Karpas-422 (cell line): ENCODE data around the gene HDAC4. TPM values are rescaled to one million over a fixed set of nuclear protein-coding genes. Genes with fewer than 3 reads are reported as not detected.

Source experiments
- DNase-seq: peaks from one replicate; pipeline ENCODE4 v3.0.0-alpha.2; 2015
- H2AFZ ChIP-seq: fragments of 200-600 bp; sonication (generic); 2 replicates; pipeline ENCODE4 v1.6.1; 2014; ENCODE audit warnings: antibody characterized with exemption, low read length, mixed read lengths
- H3K27ac ChIP-seq: fragments of 200-600 bp; sonication (generic); 2 replicates; pipeline ENCODE4 v1.5.1; 2014; ENCODE audit warnings: mild to moderate bottlenecking, low read length, moderate library complexity
- H3K27me3 ChIP-seq: fragments of 200-600 bp; sonication (generic); 2 replicates; pipeline ENCODE4 v1.6.1; 2014; ENCODE audit warnings: low read length, mixed read lengths
- H3K36me3 ChIP-seq: fragments of 200-600 bp; sonication (generic); 2 replicates; pipeline ENCODE4 v1.6.1; 2014; ENCODE audit warnings: low read length, mixed read lengths; ENCODE audit not compliant: insufficient read depth
- H3K4me1 ChIP-seq: fragments of 200-600 bp; sonication (generic); 2 replicates; pipeline ENCODE4 v1.6.1; 2014; ENCODE audit warnings: mild to moderate bottlenecking, low read length, mixed read lengths
- H3K4me2 ChIP-seq: fragments of 200-600 bp; sonication (generic); 2 replicates; pipeline ENCODE4 v1.6.1; 2014; ENCODE audit warnings: low read length, low read depth, mild to moderate bottlenecking; ENCODE audit not compliant: poor library complexity, severe bottlenecking
- H3K4me3 ChIP-seq: fragments of 200-600 bp; sonication (generic); 2 replicates; pipeline ENCODE4 v1.5.1; 2014; ENCODE audit warnings: mild to moderate bottlenecking, antibody characterized with exemption, low read length, mixed read lengths
- H3K79me2 ChIP-seq: fragments of 200-600 bp; sonication (generic); 2 replicates; pipeline ENCODE4 v1.6.1; 2014; ENCODE audit warnings: mild to moderate bottlenecking, low read length, mixed read lengths
- H3K9ac ChIP-seq: fragments of 200-600 bp; sonication (generic); 2 replicates; pipeline ENCODE4 v1.6.0; 2014; ENCODE audit warnings: low read length
- H3K9me2 ChIP-seq: fragments of 200-600 bp; sonication (generic), shearing (Covaris generic); replicated peaks from 2 replicates; pipeline ENCODE4 v1.6.0; 2014; ENCODE audit warnings: mild to moderate bottlenecking, low read length, moderate library complexity; ENCODE audit not compliant: insufficient read depth
- H3K9me3 ChIP-seq: fragments of 300-700, 200-600 bp; sonication (generic); 2 replicates; pipeline ENCODE4 v1.6.1; 2014; ENCODE audit warnings: low read length, mixed read lengths
- H4K20me1 ChIP-seq: fragments of 200-600 bp; sonication (generic); 2 replicates; pipeline ENCODE4 v1.6.1; 2014; ENCODE audit warnings: mild to moderate bottlenecking, antibody characterized with exemption, low read length, low read depth; ENCODE audit not compliant: insufficient read depth
- small RNA-seq: library from RNA; depleted of rRNA; stranded (forward); fragments of <200 nt; gene quantifications from one replicate; pipeline ENCODE3, GENCODE V24; 2014
- total RNA-seq: library from RNA; depleted of rRNA; stranded (reverse); fragments of >200 nt; shearing (Covaris generic); gene quantifications from 2 replicates; pipeline ENCODE4 v1.2.3, GENCODE V29; 2014; ENCODE audit warnings: low replicate concordance

The HDAC4 gene
- total RNA-seq, 1 experiment from 2014 or later = 8.5 TPM

DNA sequence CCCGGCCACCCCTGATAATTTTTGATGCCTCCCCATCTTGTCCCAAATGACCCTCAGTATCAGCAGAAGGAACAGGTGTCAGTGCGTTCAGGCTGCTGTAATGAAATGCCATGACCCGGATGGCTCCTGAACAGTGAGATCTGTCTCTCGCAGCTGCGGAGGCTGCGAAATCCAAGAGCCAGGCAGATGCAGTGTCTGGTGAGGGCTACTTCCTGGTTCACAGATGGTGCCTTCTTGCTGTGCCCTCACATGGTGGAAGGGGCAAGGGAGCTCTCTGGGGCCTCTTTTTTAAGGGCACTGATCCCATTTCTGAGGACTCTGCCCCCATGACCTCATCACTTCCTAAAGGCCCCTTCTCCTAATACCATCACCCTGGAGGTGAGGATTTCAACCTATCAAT is 400.7 kb downstream of the HDAC4 start:
- H3K79me2 ChIP-seq = no peaks in the 10 kb centered on the region
- no peak overlapping the region for H2AFZ ChIP-seq
- no peaks in the 10 kb centered on the region for H3K9me3 ChIP-seq
- no peaks in the 10 kb centered on the region for H3K36me3 ChIP-seq
- H3K27ac ChIP-seq = no peak overlapping the region
- no peaks in the 10 kb centered on the region for H3K9me2 ChIP-seq
- H3K4me1 ChIP-seq = no peaks in the 10 kb centered on the region
- no peaks in the 10 kb centered on the region for H3K27me3 ChIP-seq
- H3K9ac ChIP-seq = no peak overlapping the region
- no peak overlapping the region for H3K4me2 ChIP-seq
- no peak overlapping the region for H3K4me3 ChIP-seq
- H4K20me1 ChIP-seq = no peaks in the 10 kb centered on the region
- DNase-seq = no peak

DNA sequence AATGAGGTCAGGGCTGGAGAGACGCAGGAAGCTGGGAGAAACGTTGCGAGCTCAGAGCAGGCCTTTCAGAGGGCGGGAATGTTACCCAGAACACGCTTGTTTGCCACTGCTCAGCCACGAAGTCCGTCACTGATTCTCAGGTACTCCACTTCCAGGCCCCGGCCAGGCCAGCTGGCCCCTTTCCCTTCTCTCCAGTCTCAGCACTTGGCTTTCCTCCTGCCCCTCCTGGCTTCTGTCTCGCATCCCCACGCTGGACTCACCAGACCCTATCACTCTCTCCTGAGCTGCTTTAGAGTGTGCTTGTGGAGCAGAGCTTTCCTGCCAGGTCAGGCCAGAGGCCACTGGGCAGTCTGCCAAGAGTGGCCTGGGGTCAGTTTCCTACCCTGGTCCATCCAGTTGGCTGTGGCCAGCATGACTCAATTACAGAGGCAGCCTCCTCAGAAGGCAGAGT is 401.5 kb downstream of the HDAC4 start:
- H3K4me2 ChIP-seq = no peak overlapping the region
- H3K9ac ChIP-seq = no peak overlapping the region
- H3K27ac ChIP-seq = no peak overlapping the region
- H3K4me3 ChIP-seq = no peak overlapping the region
- no peaks in the 10 kb centered on the region for H3K79me2 ChIP-seq
- H3K36me3 ChIP-seq = no peaks in the 10 kb centered on the region
- H3K9me3 ChIP-seq = no peaks in the 10 kb centered on the region
- H3K9me2 ChIP-seq = no peaks in the 10 kb centered on the region
- H3K27me3 ChIP-seq = no peaks in the 10 kb centered on the region
- H3K4me1 ChIP-seq = no peaks in the 10 kb centered on the region
- no peak for DNase-seq
- H4K20me1 ChIP-seq = no peaks in the 10 kb centered on the region
- H2AFZ ChIP-seq = no peak overlapping the region

DNA sequence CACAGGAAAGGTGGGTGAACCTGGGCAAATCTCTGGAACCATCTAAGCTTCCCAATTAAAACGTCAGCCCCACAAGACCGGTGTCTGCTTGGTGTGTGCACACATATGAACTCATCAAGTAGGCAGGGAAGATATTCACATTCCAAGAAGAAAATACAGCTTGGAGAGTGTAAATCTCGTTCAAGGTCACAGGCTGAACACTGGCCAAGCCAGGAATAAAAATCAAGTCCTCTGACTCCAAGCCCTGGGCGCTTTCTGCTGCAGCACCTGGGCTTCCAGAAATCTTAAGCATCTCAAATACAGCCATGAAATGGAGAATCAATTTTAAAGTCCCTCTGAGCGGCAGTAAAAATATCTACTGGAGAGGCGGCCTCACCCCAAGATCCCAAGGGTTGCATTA is 402.0 kb downstream of the HDAC4 start:
- no peaks in the 10 kb centered on the region for H3K4me1 ChIP-seq
- H3K4me3 ChIP-seq = no peak overlapping the region
- DNase-seq = no peak
- no peak overlapping the region for H3K9ac ChIP-seq
- no peaks in the 10 kb centered on the region for H3K36me3 ChIP-seq
- no peaks in the 10 kb centered on the region for H3K79me2 ChIP-seq
- no peaks in the 10 kb centered on the region for H4K20me1 ChIP-seq
- no peaks in the 10 kb centered on the region for H3K27me3 ChIP-seq
- no peaks in the 10 kb centered on the region for H3K9me3 ChIP-seq
- H2AFZ ChIP-seq = no peak overlapping the region
- no peak overlapping the region for H3K4me2 ChIP-seq
- H3K27ac ChIP-seq = no peak overlapping the region
- H3K9me2 ChIP-seq = no peaks in the 10 kb centered on the region

Small RNA genes lying within 50 kb of the gene (small RNA-seq; reads per million reads assigned to genes)
- gene MIR2467 (2.3 reads per million, percentile 57 among the genes with 10 or more reads in this experiment), gene MIR4269 (not detected), gene MIR4440 (not detected), gene MIR4441 (not detected)
